Ishikawa (cell line): ENCODE data around the gene DIP2C.

Experiments
- CREB1 ChIP-seq: IDR thresholded peaks from 2 replicates; pipeline ENCODE4 v1.6.1; 2012; ENCODE audit warnings: low read depth
- FOXM1 ChIP-seq: IDR thresholded peaks from 2 replicates; pipeline ENCODE4 v1.6.1; 2012; ENCODE audit warnings: low read depth, borderline replicate concordance
- MAX ChIP-seq: IDR thresholded peaks from 2 replicates; pipeline ENCODE4 v1.6.1; 2012
- NFIC ChIP-seq: IDR thresholded peaks from 2 replicates; pipeline ENCODE4 v1.6.1; 2012
- TAF1 ChIP-seq: IDR thresholded peaks from 2 replicates; pipeline ENCODE4 v1.6.1; 2012; ENCODE audit warnings: low read depth, mild to moderate bottlenecking
- TEAD4 ChIP-seq: IDR thresholded peaks from 2 replicates; pipeline ENCODE4 v1.6.1; 2012
- YY1 ChIP-seq: IDR thresholded peaks from 2 replicates; pipeline ENCODE4 v1.6.1; 2012; ENCODE audit warnings: low read depth
- ZBTB7A ChIP-seq: IDR thresholded peaks from 2 replicates; pipeline ENCODE4 v1.6.1; 2012; ENCODE audit warnings: low read depth
- TF ChIP-seq, protein P1 (sequence below): IDR thresholded peaks from 2 replicates; pipeline ENCODE4 v1.6.1; 2012; ENCODE audit warnings: low read depth, mild to moderate bottlenecking

GRCh38 chr10:565676-566075 lies 123.8 kb downstream of the DIP2C start:
- TF ChIP-seq NFIC (no peak), TEAD4 (no peak), TAF1 (no peak), MAX (no peak), FOXM1 (no peak), YY1 (no peak), ZBTB7A (no peak), CREB1 (no peak)
- TF ChIP-seq, protein P1, sequence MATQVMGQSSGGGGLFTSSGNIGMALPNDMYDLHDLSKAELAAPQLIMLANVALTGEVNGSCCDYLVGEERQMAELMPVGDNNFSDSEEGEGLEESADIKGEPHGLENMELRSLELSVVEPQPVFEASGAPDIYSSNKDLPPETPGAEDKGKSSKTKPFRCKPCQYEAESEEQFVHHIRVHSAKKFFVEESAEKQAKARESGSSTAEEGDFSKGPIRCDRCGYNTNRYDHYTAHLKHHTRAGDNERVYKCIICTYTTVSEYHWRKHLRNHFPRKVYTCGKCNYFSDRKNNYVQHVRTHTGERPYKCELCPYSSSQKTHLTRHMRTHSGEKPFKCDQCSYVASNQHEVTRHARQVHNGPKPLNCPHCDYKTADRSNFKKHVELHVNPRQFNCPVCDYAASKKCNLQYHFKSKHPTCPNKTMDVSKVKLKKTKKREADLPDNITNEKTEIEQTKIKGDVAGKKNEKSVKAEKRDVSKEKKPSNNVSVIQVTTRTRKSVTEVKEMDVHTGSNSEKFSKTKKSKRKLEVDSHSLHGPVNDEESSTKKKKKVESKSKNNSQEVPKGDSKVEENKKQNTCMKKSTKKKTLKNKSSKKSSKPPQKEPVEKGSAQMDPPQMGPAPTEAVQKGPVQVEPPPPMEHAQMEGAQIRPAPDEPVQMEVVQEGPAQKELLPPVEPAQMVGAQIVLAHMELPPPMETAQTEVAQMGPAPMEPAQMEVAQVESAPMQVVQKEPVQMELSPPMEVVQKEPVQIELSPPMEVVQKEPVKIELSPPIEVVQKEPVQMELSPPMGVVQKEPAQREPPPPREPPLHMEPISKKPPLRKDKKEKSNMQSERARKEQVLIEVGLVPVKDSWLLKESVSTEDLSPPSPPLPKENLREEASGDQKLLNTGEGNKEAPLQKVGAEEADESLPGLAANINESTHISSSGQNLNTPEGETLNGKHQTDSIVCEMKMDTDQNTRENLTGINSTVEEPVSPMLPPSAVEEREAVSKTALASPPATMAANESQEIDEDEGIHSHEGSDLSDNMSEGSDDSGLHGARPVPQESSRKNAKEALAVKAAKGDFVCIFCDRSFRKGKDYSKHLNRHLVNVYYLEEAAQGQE: no peak
